Measurements from ENCODE around the gene SENP8.
"Not testable (repeated sequence)": the region's sequence is repeated elsewhere in the genome, so short reads cannot be mapped to it uniquely, and the experiment has no call there.

SENP8 gene

DNA sequence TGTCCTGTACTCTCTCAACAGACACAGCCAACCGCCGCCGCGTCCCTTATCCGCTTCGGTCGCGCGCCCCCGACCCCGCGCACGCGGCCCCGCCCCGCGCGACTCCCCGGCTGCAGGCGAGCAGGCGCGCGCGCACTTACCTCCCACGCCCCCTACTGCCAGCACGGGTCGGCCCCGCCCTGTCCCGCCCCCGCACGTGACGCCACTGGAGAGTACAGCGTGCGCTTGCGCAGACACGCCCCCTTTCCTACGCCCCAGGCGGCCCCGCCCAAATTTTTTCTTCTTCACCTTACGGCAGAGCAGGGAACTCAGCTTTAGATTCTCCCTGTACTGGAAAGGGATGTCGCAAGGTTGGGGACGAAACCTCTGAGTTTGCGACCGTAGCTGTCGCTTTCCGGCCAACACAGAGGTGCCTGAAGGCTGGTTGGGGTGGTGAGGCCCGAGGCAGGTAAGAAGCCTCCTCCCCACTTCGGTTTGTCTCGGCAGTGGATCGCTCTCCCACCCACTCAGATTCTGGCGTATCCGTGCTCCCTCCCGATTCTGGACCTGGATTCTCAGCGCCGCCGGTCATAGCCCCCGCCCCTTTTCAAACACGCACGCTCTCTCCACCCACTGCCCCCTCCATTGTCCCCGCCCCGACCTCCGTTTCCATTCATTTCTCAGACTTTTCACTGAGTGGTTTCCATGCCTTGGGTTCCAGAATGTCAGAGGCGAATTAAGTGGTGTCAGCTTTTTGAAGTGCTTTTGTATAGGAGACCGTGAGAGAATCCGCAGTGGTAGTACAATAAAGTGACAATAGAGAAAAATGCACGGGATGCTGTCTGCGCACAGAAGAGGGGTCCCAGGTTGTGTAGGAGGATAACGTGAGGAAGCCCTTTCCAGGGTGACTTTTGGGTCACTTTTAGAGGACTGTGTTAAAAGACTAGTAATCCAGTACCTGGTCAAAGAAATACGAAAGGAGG lies at the start of gene SENP8, which contains the start of gene MYO9A:
SENP8 (plus strand) TSS at position 387 of the 962 bp plus-strand sequence. CDS start 21,221 bp downstream, outside the sequence.
MYO9A (minus strand) TSS at position 134 of the 962 bp plus-strand sequence. CDS start 71,587 bp downstream, outside the sequence.
- peak; percentile 99 for DNase-seq (ENCODE audit: low spot score)

DNA sequence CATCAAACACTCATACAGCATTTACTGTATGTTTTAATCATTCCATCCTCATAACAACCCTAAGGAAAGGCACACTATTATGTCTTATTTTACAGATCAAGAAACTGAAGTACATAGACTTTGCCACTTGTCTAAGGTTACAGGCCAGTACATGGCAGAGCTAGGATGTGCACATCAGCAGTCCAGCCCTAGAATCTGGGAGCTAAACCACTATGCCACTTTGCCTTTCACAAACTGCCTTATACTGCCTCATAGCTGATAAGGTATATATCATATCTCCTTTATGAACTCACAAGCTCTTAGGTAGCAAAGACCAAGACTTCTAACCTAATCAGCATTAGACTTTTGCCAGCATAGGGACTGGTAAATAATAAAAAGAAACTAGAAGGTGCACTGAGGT lies 49.3 kb upstream of the SENP8 start:
- DNase-seq (ENCODE audit: low spot score) = no peak

DNA sequence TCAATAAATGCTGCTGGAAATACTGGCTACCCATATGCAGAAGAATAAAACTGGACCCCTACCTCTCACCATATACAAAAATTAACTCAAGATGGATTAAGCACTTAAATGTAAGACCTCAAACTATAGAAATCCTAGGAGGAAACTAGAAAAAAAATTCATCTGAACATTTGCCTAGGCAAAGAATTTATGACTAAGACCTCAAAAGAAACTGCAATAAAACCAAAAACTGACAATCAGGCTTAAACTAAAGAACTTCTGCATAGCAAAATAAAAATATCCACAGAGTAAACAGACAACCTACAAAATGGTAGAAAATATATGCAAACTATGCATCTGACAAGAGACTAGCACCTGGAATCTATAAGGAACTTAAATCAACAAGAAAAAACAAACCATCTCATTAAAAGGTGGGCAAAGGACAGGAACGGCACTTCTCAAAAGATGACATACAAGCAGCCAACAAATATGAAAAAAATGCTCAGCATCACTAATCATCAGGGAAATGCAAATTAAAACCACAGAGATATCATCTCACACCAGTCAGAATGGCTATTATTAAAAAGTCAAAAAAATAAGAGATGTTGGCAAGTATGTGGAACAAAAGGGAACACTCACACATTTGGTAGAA lies 47.3 kb upstream of the SENP8 start:
- DNase-seq (ENCODE audit: low spot score) = no peak

DNA sequence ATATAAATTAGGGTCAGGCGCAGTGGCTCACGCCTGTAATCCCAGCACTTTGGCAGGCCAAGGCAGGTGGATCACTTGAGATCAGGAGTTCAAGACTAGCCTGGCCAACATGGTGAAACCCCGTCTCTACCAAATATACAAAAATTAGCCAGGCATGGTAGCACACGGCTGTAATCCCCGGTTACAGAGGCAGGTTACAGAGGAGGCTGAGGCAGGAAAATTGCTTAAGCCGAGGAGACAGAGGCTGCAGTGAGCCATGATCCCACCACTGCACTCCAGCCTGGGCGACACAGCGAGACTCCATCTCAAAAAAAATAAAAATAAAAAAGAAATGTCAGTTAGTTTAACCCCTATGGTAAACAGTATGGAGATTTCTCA lies 46.8 kb upstream of the SENP8 start:
- not testable (repeated sequence) for DNase-seq (ENCODE audit: low spot score)

DNA sequence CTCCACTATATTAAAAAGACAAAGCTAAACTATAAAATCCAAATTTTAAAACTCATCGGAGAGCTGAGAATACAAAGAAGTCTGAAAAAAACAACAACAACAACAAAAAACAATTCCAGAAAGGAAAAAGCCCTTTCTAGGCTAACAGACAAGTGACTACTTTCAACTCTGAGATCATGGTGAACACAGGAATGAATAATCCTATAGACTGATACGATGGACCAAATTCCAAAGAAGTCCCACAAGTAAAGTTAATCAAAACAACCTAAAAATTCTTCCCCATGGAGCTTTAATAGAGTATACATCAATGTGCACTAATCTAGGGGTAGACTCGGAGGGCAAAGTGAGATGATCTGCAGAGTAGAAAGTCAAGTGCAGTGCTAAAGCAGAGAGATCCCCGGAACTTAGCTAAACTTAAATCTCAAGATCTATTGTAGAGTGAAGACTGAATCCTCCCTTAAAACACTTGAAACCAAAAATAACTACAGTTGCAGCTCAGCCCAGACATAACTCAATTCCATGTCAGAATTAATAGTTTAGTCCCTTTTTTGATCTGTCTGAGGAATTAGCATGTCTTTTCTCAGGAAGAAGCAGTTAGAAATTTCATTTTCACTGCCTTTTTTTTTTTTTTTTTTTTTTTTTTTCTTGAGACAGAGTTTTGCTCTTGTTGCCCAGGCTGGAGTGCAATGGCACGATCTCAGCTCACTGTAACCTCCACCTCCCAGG lies 43.7 kb upstream of the SENP8 start:
- DNase-seq (ENCODE audit: low spot score) = no peak

DNA sequence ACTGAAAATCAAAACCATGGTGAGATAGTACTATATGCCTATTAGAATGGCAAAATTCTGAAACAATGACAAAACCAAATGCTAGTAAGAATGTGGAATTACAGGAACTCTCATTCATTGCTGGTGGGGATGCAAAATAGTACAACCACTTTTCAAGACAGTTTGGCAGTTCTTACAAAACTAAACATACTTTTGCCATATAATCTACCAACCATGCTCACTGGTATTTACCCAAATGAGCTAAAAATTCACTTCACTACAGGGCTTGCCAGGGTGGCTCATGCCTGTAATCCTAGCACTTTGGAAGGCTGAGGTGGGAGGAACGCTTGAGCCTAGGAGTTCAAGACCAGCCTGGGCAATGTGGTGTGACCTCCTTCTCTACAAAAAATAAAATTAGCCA lies 40.3 kb upstream of the SENP8 start:
- no peak for DNase-seq (ENCODE audit: low spot score)

DNA sequence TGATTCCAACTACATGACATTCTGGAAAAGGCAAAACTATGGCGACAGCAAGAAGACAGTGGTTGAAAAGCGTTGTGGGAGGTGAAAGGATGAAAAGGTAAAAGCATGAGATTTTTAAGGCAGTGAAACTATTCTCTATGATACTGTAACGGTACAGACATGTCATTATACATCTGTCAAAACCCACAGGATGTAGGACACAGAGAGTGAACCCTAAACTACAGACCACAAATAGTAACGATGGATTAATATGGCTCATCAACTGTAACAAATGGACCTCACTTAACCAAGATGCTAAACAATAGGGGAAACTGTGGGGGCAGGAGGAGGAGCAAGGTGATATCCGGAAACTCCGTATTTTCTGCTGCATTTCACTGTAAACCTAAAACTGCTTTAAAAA lies 39.3 kb upstream of the SENP8 start:
- DNase-seq (ENCODE audit: low spot score) = no peak

DNA sequence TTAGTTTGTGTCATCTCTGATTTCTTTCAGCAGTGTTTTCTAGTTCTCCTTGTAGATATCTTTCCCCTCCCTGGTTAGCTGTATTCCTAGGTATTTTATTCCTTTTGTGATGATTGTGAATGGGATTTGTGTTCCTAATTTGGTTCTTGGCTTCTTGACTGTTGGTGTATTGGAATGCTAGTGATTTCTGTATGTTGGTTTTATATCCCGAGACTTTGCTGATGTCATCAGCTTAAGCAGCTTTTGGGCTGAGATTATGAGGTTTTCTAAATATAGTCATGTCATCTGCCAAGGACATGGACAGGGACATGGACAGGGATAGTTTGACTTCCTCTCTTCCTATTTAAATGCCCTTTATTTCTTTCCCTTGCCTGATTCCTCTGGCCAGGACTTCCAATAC lies 36.0 kb upstream of the SENP8 start:
- no peak for DNase-seq (ENCODE audit: low spot score)

DNA sequence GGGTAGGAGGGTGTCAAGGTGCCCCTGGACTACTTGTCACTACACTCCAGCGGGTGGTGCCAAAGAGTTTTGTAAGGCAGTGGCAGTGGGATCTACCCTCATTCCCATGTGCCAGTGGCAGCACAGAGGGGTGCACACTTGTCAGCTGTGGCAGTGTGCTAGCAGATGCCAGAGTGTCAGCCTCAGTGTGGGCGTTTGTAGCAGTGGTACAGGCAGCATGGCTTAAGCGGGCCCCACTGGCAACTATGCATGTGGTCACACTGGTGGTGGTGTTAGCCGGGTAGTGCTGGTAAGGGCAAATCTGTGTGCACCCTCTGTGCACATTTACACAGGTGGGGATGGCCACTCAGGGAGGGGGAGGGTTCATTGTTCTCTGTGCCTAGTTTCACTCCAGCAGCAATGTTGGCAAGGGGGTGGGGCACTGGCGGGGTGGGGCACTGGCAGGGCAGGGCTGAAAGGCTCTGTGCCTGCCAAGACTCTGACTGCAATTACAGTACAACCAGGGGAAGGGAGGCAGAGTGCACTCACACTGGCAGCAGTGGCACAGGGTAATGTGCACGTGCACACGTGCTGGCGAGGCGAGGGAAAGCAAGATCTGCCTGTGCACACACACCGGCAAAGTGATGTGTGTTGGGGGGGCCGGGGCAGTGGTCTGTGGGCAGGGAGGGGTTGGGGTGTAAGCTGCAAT lies 32.0 kb upstream of the SENP8 start:
- no peak for DNase-seq (ENCODE audit: low spot score)

DNA sequence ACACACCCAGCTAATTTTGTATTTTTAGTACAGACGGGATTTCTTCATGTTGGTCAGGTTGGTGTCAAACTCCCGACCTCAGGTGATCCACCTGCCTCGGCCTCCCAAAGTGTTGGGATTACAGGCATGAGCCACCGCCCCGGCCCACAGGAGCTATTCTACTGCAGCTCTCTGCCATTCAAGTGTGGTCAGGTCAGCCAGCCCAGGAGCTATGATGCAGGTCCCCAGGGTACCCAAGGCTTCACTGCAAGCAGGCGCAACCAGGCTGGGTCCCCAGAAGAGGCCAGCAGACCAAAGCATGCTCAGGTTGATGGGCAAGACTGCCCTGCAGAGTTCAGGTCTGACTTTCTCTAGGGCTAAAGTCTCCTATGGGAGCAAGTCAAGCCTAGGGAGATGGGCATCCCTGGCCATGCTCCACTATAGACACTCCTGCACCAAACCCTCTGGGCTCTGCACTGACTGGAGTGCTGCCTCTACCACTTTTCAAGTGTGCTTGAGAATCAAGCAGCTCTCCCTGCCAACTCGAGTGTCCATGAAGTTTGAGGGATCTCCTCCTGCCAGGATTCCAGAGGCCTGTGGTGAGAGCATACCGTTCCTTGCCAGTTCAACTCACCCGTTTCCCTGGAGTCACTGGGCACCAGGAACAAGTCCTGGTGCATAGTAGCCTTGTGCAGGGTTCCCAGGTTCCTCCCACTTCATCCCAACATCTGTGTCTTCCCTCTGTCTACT lies 31.1 kb upstream of the SENP8 start:
- DNase-seq (ENCODE audit: low spot score) = no peak

DNA sequence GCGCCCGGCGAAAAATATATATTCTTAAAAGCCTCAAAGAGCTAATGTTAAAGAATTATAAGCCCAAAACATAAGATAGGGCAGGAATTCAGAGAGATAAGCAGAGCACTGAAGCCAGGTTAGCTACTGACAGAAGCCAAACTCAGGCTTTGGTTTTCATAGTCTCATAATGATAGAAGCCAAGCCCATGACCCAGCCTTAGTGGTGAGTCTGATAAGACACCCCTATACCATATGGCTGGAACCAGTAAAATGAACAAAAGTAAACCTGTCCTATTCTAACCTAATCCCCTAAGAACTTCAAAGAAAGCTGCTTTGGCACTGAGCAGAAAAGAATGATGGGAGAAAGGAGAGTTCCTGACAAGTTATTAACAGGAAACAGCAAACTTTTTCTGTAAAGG lies 26.2 kb upstream of the SENP8 start:
- DNase-seq (ENCODE audit: low spot score) = no peak

DNA sequence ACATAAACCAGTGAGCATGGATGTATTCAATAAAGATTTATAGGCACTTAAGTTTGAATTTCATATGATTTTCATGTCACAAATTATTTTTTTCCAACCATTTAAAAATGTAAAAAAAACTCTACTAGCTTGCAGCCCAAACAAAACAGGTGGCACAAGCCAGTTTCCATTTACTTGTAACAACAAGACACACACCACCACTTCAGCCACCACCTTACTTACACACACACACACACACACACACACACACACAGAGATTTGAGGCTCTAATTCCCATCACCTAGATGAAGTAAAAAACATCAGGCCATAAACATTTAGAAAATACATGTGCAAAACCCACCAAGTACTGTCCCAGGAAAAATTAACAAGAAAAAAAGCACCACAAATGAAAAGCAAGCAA lies 25.5 kb upstream of the SENP8 start:
- DNase-seq (ENCODE audit: low spot score) = no peak

DNA sequence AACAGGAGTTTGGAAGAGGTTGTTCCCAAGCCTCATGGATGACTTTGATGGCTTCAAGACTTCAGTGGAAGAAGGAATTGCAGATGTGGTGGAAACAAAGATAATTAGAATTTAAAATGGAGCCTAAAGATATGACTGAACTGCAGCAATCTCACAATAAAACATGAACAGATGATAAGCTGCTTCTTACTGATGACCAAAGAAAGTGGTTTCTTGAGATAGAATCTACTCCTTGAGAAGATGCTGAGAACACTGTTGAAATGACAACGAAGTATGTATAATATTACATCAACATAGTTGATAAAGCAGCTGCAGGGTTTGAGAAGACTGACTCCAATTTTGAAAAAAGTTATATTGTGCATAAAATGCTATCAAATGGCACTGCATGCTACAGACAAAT lies 21.4 kb upstream of the SENP8 start:
- no peak for DNase-seq (ENCODE audit: low spot score)

DNA sequence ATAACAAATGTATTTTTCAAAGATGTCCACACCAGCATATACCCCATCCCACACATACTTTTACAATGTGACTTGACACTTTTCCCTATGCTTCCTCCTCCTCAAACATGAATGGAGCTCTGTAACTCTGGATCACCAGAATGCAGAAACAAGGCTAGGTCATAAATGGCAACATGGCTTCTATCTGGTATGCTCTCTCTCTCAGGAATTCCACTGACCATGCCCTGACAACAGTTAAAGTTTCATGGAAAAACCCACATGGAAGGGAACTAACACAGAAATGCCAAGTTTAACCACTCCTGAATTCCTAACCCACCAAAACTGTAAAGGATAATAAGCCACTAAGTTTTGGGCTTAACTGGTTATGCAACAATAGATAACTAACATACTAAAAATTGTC lies 20.2 kb upstream of the SENP8 start:
- DNase-seq (ENCODE audit: low spot score) = no peak

DNA sequence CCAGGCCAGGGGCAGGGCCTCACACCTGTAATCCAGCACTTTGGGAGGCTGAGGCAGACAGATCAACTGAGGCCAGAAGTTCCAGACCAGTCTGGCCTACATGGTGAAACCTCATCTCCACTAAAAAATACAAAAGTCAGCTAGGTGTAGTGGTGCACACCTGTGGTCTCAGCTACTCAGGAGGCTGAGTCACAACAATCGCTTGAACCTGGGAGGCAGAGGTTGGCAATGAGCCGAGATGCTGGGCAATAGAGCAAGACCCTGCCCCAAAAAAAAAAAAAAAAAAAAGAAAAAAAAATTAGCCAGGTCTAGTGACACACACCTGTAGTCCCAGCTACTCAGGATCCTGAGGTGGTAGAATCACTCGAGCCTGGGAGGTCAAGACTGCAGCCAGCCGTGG lies 19.0 kb upstream of the SENP8 start:
- DNase-seq (ENCODE audit: low spot score) = no peak

DNA sequence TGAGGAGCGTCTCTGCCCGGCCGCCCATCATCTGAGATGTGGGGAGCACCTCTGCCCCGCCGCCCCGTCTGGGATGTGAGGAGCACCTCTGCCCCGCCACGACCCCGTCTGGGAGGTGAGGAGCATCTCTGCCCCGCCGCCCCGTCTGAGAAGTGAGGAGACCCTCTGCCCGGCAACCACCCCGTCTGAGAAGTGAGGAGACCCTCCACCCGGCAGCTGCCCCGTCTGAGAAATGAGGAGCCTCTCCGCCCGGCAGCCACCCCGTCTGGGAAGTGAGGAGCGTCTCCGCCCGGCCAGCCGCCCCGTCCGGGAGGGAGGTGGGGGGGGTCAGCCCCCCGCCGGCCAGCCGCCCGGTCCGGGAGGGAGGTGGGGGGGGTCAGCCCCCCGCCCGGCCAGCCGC lies 17.7 kb upstream of the SENP8 start:
- DNase-seq (ENCODE audit: low spot score) = not testable (repeated sequence)

DNA sequence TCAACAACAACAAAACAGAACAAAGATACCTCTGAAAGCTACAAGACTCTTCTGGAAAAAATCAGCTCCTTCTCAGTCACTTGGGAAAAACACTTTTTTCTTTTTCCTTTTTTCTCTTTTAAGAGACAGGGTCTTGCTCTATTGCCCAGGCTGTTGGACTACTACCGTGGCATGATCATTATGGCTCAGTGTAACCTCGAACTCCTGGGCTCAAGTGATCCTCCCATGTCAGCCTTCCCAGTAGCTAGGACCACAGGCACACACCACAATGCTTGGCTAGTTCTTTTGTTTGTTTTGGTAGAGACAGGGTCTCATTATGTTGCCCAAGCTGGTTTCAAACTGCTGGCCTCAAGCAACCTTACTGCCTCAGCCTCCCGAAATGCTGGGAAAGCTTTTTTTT lies 13.1 kb upstream of the SENP8 start:
- DNase-seq (ENCODE audit: low spot score) = no peak

DNA sequence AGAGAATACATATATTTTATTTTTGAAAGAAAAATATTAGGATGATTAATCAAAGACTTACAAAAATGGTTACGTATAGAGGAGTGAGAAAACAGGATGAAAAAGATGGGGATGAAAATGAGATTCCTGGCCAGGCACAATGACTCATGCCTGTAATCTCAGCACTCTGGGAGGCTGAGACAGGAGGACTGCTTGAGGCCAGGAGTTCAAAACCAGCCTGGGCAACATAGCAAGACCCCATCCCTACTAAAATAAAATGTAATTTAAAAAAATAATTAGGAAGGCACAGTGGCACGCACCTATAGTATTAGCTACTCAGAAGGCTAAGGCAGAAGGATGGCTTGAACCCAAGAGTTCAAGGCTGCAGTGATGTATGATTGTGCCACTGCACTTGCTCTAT lies 12.1 kb upstream of the SENP8 start:
- DNase-seq (ENCODE audit: low spot score) = no peak

DNA sequence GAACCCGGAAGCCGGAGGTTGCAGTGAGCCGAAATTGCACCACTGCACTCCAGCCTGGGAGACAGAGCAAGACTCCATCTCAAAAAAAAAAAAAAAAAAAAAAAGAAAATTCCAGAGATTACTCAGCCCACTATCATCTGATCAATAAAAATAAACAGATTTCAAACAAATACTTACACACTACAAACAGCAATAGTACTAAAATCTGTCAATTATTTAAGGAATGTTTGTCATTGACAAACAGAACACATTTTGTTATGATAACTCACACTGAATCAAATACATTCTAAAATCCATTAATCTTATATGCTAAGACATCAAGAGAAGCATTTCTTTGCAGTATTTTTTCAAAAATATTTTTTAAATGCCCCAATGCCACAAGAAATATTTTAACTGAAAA lies 7.8 kb upstream of the SENP8 start:
- DNase-seq (ENCODE audit: low spot score) = no peak

DNA sequence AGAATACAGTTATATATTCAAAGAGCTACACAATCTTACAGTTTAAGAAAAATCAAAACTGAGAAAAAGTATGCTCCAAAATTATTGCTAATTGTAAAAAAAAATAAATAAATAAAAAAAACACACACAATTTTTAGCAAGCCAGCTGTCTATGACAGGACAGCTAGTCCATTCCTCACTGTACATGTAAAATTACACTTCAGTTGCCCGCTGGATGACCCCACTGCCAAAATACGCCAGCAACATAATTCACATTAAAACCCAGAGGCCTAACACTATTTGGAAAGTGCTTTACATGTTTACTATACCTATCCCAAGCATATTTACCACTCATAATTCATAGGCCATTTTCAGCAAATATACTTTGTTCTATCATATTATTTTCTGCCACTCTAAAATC lies 6.1 kb upstream of the SENP8 start:
- DNase-seq (ENCODE audit: low spot score) = no peak

DNA sequence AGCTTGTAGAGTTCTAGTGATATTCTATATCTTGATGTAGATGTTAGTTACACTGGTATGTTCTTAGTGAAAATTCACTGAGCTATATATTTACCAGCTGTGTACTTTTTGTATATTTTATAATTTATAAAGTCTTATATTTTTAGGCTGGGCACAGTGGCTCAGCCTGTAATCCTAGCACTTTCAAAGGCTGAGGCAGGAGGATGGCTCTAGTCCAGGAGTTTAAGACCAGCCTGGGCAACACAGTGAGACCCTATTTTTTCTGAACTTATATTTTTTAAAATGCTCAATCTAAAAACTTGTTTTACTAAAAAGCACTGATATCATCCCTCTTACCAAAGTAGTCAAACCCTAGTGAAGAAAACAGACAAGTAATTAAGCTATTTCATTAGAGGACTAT lies 5.4 kb upstream of the SENP8 start:
- no peak for DNase-seq (ENCODE audit: low spot score)

All from cerebellar cortex (tissue), 1 donor.